ENCODE measurements around the gene LAMA3.

GRCh38 chr18:23838801-23839366 is 149.6 kb downstream of the LAMA3 start:
- TF ChIP-seq, protein P1, sequence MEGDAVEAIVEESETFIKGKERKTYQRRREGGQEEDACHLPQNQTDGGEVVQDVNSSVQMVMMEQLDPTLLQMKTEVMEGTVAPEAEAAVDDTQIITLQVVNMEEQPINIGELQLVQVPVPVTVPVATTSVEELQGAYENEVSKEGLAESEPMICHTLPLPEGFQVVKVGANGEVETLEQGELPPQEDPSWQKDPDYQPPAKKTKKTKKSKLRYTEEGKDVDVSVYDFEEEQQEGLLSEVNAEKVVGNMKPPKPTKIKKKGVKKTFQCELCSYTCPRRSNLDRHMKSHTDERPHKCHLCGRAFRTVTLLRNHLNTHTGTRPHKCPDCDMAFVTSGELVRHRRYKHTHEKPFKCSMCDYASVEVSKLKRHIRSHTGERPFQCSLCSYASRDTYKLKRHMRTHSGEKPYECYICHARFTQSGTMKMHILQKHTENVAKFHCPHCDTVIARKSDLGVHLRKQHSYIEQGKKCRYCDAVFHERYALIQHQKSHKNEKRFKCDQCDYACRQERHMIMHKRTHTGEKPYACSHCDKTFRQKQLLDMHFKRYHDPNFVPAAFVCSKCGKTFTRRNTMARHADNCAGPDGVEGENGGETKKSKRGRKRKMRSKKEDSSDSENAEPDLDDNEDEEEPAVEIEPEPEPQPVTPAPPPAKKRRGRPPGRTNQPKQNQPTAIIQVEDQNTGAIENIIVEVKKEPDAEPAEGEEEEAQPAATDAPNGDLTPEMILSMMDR (conservative IDR thresholded peaks at IDR 0.05 in 1 of 2, IDR thresholded peaks at IDR 0.05 in 1 of 2; ENCODE audit: extremely low read depth in 1 of 2, insufficient read depth in 1 of 2, low read depth in 1 of 2, low read length in 2 of 2): no peak
- TF ChIP-seq EZH2 (IDR thresholded peaks at IDR 0.05; ENCODE audit: borderline replicate concordance, low read length): no peak

Measured in mammary epithelial cell (primary cell).